Stomach (tissue), 9 donors: ENCODE data around the gene OR9G1. TPM values are rescaled to one million over a fixed set of nuclear protein-coding genes. Genes with fewer than 3 reads are reported as not detected.
A peak's percentile ranks its signal among the peaks of the same experiment; 100 is the strongest.
"Not testable (repeated sequence)": the region's sequence is repeated elsewhere in the genome, so short reads cannot be mapped to it uniquely, and the experiment has no call there.

Source experiments
- DNase-seq, 2 donors: peaks; one replicate each; pipeline versions ENCODE4 v3.0.0 to v3.0.0-alpha.2; 2013 to 2019
- H3K27ac ChIP-seq, 5 donors: fragments of 200-600 bp in 4 of 5; sonication (generic) in 4 of 5; one replicate each; pipeline ENCODE4 v1.5.1; 2013 to 2019; ENCODE audit warnings: mild to moderate bottlenecking in 1 of 5, moderate library complexity in 1 of 5
- H3K27me3 ChIP-seq, 3 donors: fragments of 200-600 bp; sonication (generic); one replicate each; pipeline ENCODE4 v1.5.1; 2017 to 2019; ENCODE audit warnings: mixed run types in 1 of 3
- H3K36me3 ChIP-seq, 4 donors: fragments of 200-600 bp; sonication (generic); 1 replicate in 3 of 4; 2 replicates in 1 of 4; pipeline ENCODE4 v1.5.1; 2016 to 2019
- H3K4me1 ChIP-seq, 4 donors: fragments of 200-600 bp; sonication (generic); one replicate each; pipeline ENCODE4 v1.5.1; 2016 to 2019
- H3K4me3 ChIP-seq, 4 donors: fragments of 200-600 bp; sonication (generic) in 3 of 4; one replicate each; pipeline ENCODE4 v1.5.1; 2016 to 2019; ENCODE audit warnings: mild to moderate bottlenecking in 1 of 4
- H3K9me3 ChIP-seq, 4 donors: fragments of 200-600 bp; sonication (generic); one replicate each; pipeline ENCODE4 v1.5.1; 2016 to 2019
- EP300 ChIP-seq: sonication (generic); formaldehyde crosslinking; IDR thresholded peaks from one replicate; pipeline ENCODE4 v1.6.1; 2017; ENCODE audit warnings: antibody characterized with exemption
- POLR2A ChIP-seq, 4 donors: fragments of 450-650 bp; IDR thresholded peaks; one replicate each; pipeline ENCODE4 v1.6.1; 2016; ENCODE audit warnings: antibody characterized with exemption in 4 of 4, control low read depth in 2 of 4, mild to moderate bottlenecking in 1 of 4, moderate library complexity in 1 of 4
- POLR2AphosphoS5 ChIP-seq, 3 donors: sonication (generic); formaldehyde crosslinking; IDR thresholded peaks; one replicate each; pipeline ENCODE4 v1.6.1; 2016; ENCODE audit warnings: antibody characterized with exemption in 3 of 3
- WGBS, 5 donors: extraction: QIAGEN DNeasy Blood & Tissue Kit in 3 of 5; methylation state at CpG; one replicate each; pipeline versions ENCODE4 v1.1.5 to v1.1.7; 2013 to 2018; 5-methylcytosine and 5-hydroxymethylcytosine counted together
- intact Hi-C: fragments of 100-400 bp; cut with DNase I; formaldehyde crosslinking; loops from one replicate; pipeline ENCODE4 v1.15.1; 2023; ENCODE audit warnings: low total_unique reads
- polyA plus RNA-seq, 3 donors: library from polyadenylated mRNA; stranded (reverse); fragments of 200-250 nt; gene quantifications; one replicate each; pipeline ENCODE4 v1.2.3, GENCODE V29; 2013
- total RNA-seq, 5 donors: library from RNA; depleted of rRNA; stranded (reverse); fragments of >200 nt; gene quantifications; one replicate each; pipeline versions ENCODE4 v1.1.0 to v1.2.3, GENCODE V29; 2014 to 2016
- TF ChIP-seq, protein P1 (sequence below), 7 experiments: fragments of 450-650 bp in 4 of 7; fragments of 200-600 bp in 3 of 7; sonication (generic) in 3 of 7; IDR thresholded peaks; one replicate each; pipeline ENCODE4 v1.5.1; 2016 to 2019; ENCODE audit warnings: antibody characterized with exemption in 7 of 7, control low read depth in 2 of 7, mild to moderate bottlenecking in 1 of 7
- donor health status: healthy with polysubstance abuse.
- donor health status: Bipolar disorder and iron deficiency.
- donor health status: healthy.

Gene OR9G1
- total and polyA plus RNA-seq, 8 donors: not detected

GRCh38 chr11:56688554-56689100 is 10.3 kb upstream of the OR9G1 start:
- Histone ChIP-seq H3K36me3 (no peaks in the 10 kb centered on the region), H3K9me3 (no peaks in the 10 kb centered on the region), H3K4me1 (no peaks in the 10 kb centered on the region), H3K27ac (no peak overlapping the region), H3K27me3 (no peaks in the 10 kb centered on the region), H3K4me3 (no peak overlapping the region)
- TF ChIP-seq POLR2A (IDR thresholded peaks at IDR 0.05): no peak
- TF ChIP-seq, protein P1, sequence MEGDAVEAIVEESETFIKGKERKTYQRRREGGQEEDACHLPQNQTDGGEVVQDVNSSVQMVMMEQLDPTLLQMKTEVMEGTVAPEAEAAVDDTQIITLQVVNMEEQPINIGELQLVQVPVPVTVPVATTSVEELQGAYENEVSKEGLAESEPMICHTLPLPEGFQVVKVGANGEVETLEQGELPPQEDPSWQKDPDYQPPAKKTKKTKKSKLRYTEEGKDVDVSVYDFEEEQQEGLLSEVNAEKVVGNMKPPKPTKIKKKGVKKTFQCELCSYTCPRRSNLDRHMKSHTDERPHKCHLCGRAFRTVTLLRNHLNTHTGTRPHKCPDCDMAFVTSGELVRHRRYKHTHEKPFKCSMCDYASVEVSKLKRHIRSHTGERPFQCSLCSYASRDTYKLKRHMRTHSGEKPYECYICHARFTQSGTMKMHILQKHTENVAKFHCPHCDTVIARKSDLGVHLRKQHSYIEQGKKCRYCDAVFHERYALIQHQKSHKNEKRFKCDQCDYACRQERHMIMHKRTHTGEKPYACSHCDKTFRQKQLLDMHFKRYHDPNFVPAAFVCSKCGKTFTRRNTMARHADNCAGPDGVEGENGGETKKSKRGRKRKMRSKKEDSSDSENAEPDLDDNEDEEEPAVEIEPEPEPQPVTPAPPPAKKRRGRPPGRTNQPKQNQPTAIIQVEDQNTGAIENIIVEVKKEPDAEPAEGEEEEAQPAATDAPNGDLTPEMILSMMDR (IDR thresholded peaks at IDR 0.05): no peak
- no peak for TF ChIP-seq POLR2AphosphoS5 (IDR thresholded peaks at IDR 0.05)
- no peak for TF ChIP-seq EP300
- WGBS, 5 donors: 49 to 70% (median 54%) methylated on average over 1 of the region's 1 CpG
- no peak for DNase-seq
- intact Hi-C loops: no loop called here

- H3K27ac ChIP-seq, DNase-seq, H3K4me3 ChIP-seq, H3K4me1 ChIP-seq, H3K27me3 ChIP-seq, H3K36me3 ChIP-seq, intact Hi-C loops, H3K9me3 ChIP-seq: not testable (repeated sequence)
- WGBS, 5 donors: 82 to 92% (median 88%) methylated on average over 3 of the region's 3 CpGs
Measured at GRCh38 chr11:56691179-56691578, 7.7 kb upstream of the OR9G1 start.

DNA sequence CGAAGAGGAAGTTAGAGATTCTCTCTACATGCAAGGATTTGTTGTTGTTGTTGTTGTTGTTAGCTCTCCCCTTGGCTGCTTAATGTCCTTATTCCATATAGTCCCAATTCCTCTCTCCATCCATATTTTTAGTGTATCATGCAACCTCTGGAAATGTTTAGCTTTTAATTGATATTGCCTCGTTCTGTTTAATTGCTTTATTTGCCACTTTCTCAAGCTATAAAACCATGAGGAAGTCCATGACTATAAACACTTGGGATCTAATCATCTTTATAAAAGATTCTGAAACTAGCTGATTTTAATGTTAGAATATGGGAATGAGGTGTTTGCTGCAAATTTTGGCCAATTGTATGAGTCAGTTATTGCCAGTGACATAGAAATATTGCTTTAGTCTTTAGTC is 5.5 kb upstream of the OR9G1 start:
- intact Hi-C loops: no loop called here
- Histone ChIP-seq H3K27me3 (no peaks in the 10 kb centered on the region), H3K4me1 (no peaks in the 10 kb centered on the region), H3K4me3 (no peak overlapping the region), H3K27ac (no peak overlapping the region), H3K9me3 (no peaks in the 10 kb centered on the region), H3K36me3 (no peaks in the 10 kb centered on the region)
- no peak for DNase-seq
- WGBS, 5 donors: 79 to 84% (median 81%) methylated on average over 2 of the region's 2 CpGs
- TF ChIP-seq EP300: no peak

GRCh38 chr11:56700242-56700913 is 1.5 kb downstream of the OR9G1 start:
- Histone ChIP-seq H3K27ac (no peak overlapping the region), H3K36me3 (no peaks in the 10 kb centered on the region), H3K9me3 (no peaks in the 10 kb centered on the region), H3K27me3 (no peaks in the 10 kb centered on the region), H3K4me3 (no peak overlapping the region), H3K4me1 (no peaks in the 10 kb centered on the region)
- TF ChIP-seq POLR2AphosphoS5 (IDR thresholded peaks at IDR 0.05) (no peak), POLR2A (IDR thresholded peaks at IDR 0.05) (no peak), EP300 (no peak)
- TF ChIP-seq, protein P1 (IDR thresholded peaks at IDR 0.05): no peak
- WGBS, 5 donors: 56 to 63% (median 59%) methylated on average over 10 of the region's 10 CpGs
- peak in 1 of 2 donors; percentile 8 for DNase-seq
- intact Hi-C loops: no loop called here

DNA sequence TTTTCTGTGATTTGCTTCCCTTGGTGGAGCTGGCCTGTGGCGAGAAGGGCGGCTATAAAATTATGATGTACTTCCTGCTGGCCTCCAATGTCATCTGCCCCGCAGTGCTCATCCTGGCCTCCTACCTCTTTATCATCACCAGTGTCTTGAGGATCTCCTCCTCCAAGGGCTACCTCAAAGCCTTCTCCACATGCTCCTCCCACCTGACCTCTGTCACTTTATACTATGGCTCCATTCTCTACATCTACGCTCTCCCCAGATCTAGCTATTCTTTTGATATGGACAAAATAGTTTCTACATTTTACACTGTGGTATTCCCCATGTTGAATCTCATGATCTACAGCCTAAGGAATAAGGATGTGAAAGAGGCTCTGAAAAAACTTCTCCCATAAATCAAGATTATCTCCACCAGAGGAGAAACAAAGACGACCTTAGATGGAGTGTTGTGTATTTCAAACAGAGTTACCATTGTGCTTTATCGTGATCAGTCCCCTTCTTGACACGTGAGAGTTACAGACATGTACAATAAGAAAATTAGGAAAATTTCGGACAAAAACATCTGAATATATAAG is 2.1 kb downstream of the OR9G1 start:
- 50 to 73% (median 63%) methylated on average over 8 of the region's 8 CpGs for WGBS, 5 donors
- TF ChIP-seq POLR2AphosphoS5 (IDR thresholded peaks at IDR 0.05) (no peak), EP300 (no peak), POLR2A (IDR thresholded peaks at IDR 0.05) (no peak)
- TF ChIP-seq, protein P1 (IDR thresholded peaks at IDR 0.05): no peak
- H3K9me3 ChIP-seq: no peaks in the 10 kb centered on the region
- DNase-seq: no peak
- no peaks in the 10 kb centered on the region for H3K27me3 ChIP-seq
- H3K27ac ChIP-seq: no peak overlapping the region
- H3K36me3 ChIP-seq: no peaks in the 10 kb centered on the region
- H3K4me1 ChIP-seq: no peaks in the 10 kb centered on the region
- H3K4me3 ChIP-seq: no peak overlapping the region
- intact Hi-C loops: no loop called here
